ENCODE results near the gene PDE6B.
"Not testable (repeated sequence)": the region's sequence is repeated elsewhere in the genome, so short reads cannot be mapped to it uniquely, and the experiment has no call there.

The PDE6B gene

GRCh38 chr4:637536-638280 is 12.3 kb downstream of the PDE6B start:
- no peak for DNase-seq

DNA sequence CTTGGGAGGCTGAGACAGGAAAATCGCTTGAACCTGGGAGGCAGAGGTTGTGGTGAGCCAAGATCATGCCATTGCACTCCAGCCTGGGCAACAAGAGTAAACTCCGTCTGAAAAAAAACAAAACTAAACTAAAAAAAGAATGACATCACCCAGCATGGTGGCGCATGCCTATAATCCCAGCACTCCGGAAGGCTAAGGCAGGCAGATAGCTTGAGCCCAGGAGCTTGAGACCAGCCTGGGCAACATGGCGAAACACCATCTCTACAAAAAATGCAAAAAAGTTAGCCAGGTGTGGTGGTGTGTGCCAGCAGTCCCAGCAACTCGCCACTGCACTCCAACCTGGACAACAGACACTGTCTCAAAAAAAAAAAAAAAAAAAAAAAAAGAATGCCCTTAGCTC is 17.0 kb downstream of the PDE6B start:
- DNase-seq = not testable (repeated sequence)

DNA sequence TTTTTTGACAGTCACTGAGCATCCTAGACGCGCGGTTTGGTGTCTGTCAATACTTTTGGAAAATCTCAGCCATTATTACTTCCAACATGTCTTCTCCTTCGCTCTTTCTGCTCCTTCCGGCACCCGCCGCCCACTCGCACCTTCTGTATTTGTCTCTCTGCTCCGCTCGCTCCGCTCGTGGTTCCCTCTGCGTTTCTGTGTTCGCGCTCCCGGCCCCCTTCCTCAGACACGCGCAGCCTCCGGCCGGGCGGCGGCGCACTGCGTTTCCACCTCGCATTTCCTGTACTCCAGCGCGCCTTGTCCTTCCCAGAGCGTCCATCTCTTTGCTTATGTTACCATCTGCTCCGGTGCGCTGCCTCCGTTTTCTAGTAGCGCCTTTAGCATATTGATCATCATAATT is 21.1 kb downstream of the PDE6B start:
- DNase-seq = no peak

- no peak for DNase-seq
Observed at GRCh38 chr4:647481-647880, 22.1 kb downstream of the PDE6B start.

DNA sequence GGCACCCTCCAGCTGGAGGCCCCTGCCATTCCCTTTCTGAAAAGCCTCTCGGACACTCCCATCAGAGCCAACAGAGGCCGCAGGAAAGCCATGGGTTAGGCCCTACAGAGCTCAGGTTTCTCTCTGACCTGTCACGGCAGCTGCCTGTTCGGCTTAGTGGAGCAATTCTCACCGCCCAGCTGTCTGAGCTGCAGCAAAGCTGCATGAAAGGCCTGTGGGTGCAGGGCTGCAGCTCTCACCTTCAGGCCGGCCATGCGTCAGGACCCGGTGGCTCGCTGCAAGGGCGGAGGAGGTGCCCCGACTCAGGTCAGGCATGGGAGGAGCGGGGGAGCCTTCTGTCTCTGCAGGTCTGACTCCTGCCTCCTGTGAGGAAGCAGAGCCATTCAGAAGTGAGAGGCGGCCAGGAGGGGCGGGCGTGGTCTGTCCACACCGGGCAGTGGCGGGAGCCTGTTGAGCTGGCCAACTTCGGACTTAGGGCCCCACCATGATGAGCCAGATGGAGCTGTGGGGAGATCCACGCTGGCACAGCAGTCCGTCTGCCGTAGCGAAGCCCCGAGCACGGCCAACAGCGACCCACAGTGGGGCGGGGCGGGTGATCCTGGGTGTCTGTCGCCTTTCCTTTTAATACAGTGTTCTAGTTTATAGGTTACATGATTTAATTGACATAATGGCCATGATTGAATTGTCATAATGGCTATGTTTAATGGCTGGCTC is 23.4 kb downstream of the PDE6B start:
- DNase-seq = no peak

DNA sequence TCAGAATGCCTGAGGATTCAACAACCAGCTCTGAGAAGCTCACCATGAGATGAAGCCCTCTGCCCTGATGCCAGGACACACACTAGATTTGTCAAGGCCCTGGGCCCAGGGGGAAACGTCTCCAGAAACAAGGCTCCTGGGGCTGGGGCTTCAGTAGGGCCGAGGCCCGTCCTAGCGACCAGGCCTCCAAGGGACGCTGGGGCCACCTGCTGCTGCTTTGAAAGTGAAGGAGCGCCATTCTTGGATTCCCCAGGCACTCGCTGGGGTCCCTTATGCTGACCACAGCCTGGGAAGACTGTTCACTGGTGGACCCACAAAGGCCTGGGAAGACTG is 23.9 kb downstream of the PDE6B start:
- no peak for DNase-seq

- DNase-seq = no peak
Observed at GRCh38 chr4:649751-650310, 24.5 kb downstream of the PDE6B start.

- DNase-seq = no peak
Observed at GRCh38 chr4:650461-650860, 25.1 kb downstream of the PDE6B start.

DNA sequence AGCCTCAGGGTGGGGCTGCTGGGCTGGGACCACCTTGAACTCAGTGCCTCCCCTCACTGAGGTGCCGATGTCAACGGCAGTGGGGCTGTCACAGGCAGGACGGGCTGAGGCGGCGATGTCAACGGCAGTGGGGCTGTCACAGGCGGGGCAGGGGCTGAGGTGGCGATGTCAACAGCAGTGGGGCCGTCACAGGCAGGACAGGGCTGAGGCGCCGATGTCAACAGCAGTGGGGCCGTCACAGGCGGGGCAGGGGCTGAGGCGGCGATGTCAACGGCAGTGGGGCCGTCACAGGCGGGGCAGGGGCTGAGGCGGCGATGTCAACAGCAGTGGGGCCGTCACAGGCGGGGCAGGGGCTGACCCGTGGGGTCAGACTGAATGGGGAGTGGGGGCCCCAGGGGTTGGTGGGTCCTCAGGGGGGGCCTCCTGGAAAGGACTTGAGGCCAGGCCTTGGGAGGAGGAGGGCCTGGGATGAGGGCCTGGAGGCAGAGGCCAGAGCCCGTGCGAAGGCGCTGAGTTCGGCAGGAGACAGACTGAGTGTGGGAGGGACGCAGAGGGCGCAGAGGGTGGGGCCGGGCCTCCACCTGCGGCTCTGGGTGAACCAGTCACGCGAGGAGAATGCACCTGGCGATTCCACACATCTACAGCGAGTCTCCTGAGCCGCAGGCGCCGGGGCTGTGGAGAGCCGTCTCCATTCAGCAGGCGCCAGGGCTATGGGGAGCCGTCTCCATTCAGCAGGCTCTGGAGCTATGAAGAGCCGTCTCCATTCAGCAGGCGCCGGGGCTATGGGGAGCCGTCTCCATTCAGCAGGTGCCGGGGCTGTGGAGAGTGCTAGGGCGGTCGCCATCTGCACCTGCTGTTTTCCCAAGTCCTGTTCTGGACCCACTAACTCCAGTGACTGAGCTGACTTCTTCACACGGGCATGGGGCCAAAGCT is 25.8 kb downstream of the PDE6B start:
- no peak for DNase-seq

GRCh38 chr4:651884-652642 is 26.7 kb downstream of the PDE6B start:
- no peak for DNase-seq

DNA sequence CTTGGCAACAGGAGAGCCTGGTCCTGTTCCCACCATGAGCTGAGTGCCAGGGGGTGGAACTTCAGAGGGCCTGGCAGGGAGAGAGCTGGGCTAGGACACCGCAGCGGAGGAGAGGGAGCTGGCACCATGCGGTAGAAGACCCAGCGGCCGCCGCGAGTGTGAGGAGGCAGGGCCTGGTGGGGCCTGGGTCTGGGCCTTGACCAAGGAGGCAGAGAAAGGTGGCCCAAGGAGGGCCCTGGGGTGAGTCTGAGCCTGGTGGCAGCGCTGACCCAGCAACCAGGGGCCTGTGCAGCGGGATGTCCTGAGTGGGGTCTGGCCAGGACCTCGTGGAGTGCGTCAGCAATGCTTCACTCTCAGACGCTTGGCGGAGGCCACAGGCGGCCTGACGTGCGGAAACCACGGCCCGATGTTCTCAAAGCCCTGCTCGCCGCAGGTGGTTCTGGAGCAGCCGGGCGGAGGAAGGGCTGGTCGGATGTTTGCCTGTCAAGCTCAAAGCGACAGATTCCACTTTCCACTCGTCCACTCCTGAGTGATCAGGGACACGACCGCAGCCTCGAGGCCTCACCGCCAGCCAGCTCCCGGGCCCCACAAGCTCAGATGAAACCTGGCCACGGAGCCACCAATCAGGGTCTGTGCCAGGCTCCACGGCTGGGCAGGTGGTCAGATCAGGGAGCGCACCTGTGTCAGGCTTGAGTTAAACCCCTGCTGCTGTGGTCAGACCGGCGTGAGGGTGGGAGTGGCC is 27.9 kb downstream of the PDE6B start:
- DNase-seq = no peak

GRCh38 chr4:653831-654502 is 28.6 kb downstream of the PDE6B start:
- no peak for DNase-seq

GRCh38 chr4:654503-654845 is 29.1 kb downstream of the PDE6B start:
- no peak for DNase-seq

GRCh38 chr4:654871-655463 is 29.6 kb downstream of the PDE6B start:
- no peak for DNase-seq

DNA sequence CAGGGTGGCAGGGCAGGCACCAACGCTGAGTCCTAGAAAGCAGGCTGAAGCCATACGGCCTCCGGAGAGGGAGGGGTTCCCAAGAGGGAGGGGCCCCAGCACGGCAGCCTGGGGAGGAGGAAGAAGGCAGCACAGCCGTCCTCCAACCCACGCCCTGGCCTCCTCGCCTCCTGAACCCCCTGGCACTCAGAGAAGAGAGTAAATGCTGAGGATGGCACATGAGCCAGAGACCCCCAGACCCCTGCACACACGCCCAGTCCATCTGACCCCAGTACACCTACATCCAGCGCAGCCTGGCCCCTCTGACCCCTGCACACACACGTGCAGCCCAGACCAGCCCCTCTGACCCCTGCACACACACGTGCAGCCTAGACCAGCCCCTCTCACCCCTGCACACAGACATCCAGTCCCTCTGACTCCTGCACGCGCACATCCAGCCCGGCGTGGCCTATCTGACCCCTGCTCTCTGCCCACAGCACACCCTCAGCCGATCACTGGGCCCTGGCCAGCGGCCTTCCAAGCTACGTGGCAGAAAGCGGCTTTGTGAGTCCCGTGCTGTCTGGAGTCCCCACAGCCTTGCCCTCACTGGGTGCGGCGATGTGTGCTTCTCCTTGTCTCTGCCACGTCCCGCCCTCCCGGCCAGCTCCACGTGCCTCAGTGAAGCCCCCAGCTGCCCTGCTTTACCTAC is 30.2 kb downstream of the PDE6B start:
- no peak for DNase-seq

- DNase-seq = no peak
Observed at GRCh38 chr4:656436-657337, 31.3 kb downstream of the PDE6B start.

DNA sequence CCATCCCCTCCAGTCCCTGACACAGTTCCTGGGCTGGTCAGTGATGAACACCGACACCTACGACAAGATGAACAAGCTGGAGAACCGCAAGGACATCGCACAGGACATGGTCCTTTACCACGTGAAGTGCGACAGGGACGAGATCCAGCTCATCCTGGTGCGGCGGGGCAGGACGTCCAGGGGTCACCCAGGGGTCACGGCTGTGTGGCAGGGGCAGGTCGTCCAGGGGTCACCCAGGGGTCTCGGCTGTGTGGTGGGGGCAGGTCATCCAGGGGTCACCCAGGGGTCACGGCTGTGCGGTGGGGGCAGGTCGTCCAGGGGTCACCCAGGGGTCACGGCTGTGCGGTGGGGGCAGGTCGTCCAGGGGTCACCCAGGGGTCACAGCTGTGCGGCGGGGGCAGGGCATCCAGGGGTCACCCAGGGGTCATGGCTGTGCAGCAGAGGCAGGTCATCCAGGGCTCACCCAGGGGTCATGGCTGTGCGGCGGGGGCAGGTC is 32.0 kb downstream of the PDE6B start:
- DNase-seq = no peak

DNA sequence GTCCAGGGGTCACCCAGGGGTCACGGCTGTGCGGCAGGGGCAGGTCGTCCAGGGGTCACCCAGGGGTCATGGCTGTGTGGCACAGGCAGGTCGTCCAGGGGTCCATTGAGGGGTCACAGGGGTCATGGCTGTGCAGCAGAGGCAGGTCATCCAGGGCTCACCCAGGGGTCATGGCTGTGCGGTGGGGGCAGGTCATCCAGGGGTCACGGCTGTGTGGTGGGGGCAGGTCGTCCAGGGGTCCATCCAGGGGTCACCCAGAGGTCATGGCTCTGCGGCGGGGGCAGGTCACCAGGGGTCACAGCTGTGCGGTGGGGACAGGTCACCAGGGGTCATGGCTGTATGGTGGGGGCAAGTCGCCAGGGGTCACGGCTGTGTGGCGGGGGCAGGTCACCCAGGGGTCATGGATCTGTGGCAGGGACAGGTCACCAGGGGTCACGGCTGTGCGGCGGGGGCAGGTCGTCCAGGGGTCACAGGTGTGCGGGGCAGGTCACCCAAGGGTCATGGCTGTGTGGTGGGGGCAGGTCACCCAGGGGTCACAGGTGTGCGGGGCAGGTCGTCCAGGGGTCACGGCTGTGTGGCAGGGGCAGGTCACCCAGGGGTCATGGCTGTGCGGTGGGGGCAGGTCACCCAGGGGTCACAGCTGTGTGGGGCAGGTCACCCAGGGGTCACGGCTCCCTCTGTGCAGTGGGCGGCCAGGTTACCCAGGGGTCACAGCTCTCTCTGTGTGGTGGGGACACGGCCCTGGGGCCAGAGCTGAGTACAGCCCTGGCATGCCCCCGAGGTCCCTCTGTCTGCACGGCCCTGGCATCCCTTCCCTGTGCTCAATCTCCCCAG is 32.7 kb downstream of the PDE6B start:
- DNase-seq = no peak

Measured in inflammatory macrophage treated with lipopolysaccharide for 1 hour (primary cell).